ENCODE data around the gene SLC26A9. TPM values are rescaled to one million over a fixed set of nuclear protein-coding genes. Genes with fewer than 3 reads are reported as not detected.
"Not testable (repeated sequence)": the region's sequence is repeated elsewhere in the genome, so short reads cannot be mapped to it uniquely, and the experiment has no call there.

Gene SLC26A9
- total RNA-seq, 4 donors from 2014 or later: not detected

GRCh38 chr1:205915354-205915990, 27.8 kb downstream of the SLC26A9 start:
- no peak for TF ChIP-seq CTCF (IDR thresholded peaks at IDR 0.05)
- no peak for TF ChIP-seq POLR2A (IDR thresholded peaks at IDR 0.05)
- Histone ChIP-seq H3K36me3 (no peaks in the 10 kb centered on the region), H3K4me1 (no peaks in the 10 kb centered on the region), H3K9me3 (no peaks in the 10 kb centered on the region), H3K27ac (no peak overlapping the region), H3K4me3 (no peak overlapping the region), H3K27me3 (no peaks in the 10 kb centered on the region)
- intact Hi-C loops (cut with DNase I; ENCODE audit: low total_unique reads): loop anchor here (5.0 kb wide), 1 partner anchor 192 kb away; no protein-coding TSS in a partner anchor
- DNase-seq: no peak

DNA sequence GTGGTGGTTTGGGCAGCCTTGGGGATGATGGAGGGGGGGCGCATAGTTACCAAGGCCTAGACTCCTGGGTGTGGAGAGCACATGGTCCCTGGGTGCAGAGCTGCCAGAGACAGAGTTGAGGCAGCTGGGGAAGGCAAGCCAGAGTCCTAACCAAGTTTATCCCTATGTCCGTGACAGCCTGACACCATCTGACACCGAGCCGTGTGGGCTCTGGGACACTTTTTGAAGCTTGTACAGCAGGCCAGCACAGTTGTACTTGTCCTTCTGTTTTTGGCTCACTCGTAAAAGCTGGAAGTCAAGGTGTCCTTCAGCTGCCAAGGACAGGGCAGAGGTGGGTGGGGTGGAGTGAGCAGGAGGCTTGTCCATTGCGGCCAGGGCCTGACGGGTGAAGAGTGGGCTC, 28.5 kb downstream of the SLC26A9 start:
- no peak overlapping the region for H3K27ac ChIP-seq

DNA sequence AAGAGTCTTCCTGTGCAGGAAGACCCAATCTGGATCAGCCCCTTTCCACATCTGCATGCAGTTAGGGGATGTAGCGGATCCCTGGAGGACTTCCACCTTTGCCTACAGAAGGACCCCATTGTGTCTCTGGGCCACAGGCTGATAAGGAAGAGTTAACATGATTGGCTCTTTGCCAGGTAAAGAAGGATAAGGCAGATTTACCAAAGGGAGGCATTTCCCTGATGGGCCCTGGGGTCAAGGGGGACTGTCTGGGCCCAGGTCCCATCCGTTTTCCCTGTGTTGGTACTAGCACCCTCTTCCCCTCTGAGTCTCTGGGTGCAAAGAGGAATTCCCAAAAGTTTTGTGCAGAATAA, 29.1 kb downstream of the SLC26A9 start:
- H3K9me3 ChIP-seq: no peaks in the 10 kb centered on the region
- intact Hi-C loops (cut with DNase I; ENCODE audit: low total_unique reads): no loop called here
- H3K27me3 ChIP-seq: no peaks in the 10 kb centered on the region
- no peaks in the 10 kb centered on the region for H3K4me1 ChIP-seq
- DNase-seq: no peak
- H3K27ac ChIP-seq: no peak overlapping the region
- no peak overlapping the region for H3K4me3 ChIP-seq
- no peaks in the 10 kb centered on the region for H3K36me3 ChIP-seq
- TF ChIP-seq CTCF (IDR thresholded peaks at IDR 0.05) (no peak), POLR2A (IDR thresholded peaks at IDR 0.05) (no peak)

More for the DNA sequence above, 28.5 kb downstream of the SLC26A9 start:
- Histone ChIP-seq H3K4me3 (no peak overlapping the region), H3K27me3 (no peaks in the 10 kb centered on the region), H3K9me3 (no peaks in the 10 kb centered on the region), H3K4me1 (no peaks in the 10 kb centered on the region), H3K36me3 (no peaks in the 10 kb centered on the region)
- no peak for TF ChIP-seq POLR2A (IDR thresholded peaks at IDR 0.05)
- no peak for TF ChIP-seq CTCF (IDR thresholded peaks at IDR 0.05)
- no peak for DNase-seq
- intact Hi-C loops (cut with DNase I; ENCODE audit: low total_unique reads): loop anchor here (5.0 kb wide), 1 partner anchor 193 kb away; no protein-coding TSS in a partner anchor

- intact Hi-C loops (cut with DNase I; ENCODE audit: low total_unique reads): no loop called here
- no peak for DNase-seq
- no peak for TF ChIP-seq POLR2A (IDR thresholded peaks at IDR 0.05)
- TF ChIP-seq CTCF (IDR thresholded peaks at IDR 0.05): no peak
These were observed 29.7 kb downstream of the SLC26A9 start for GRCh38 chr1:205913451-205914154.

GRCh38 chr1:205907794-205908193, 35.5 kb downstream of the SLC26A9 start:
- intact Hi-C loops (cut with DNase I; ENCODE audit: low total_unique reads): no loop called here
- Histone ChIP-seq H3K4me3 (no peak overlapping the region), H3K9me3 (no peaks in the 10 kb centered on the region), H3K27me3 (no peaks in the 10 kb centered on the region), H3K27ac (no peak overlapping the region), H3K36me3 (no peaks in the 10 kb centered on the region), H3K4me1 (no peaks in the 10 kb centered on the region)
- no peak for DNase-seq
- no peak for TF ChIP-seq POLR2A (IDR thresholded peaks at IDR 0.05)
- peak in 3 of 4 experiments; percentile 11 to 25 (median 23) for TF ChIP-seq CTCF (IDR thresholded peaks at IDR 0.05)

More at GRCh38 chr1:205913451-205914154, 29.7 kb downstream of the SLC26A9 start:
- H3K4me1 ChIP-seq: no peaks in the 10 kb centered on the region
- no peak overlapping the region for H3K27ac ChIP-seq
- H3K4me3 ChIP-seq: no peak overlapping the region
- H3K27me3 ChIP-seq: no peaks in the 10 kb centered on the region
- H3K9me3 ChIP-seq: no peaks in the 10 kb centered on the region
- no peaks in the 10 kb centered on the region for H3K36me3 ChIP-seq

DNA sequence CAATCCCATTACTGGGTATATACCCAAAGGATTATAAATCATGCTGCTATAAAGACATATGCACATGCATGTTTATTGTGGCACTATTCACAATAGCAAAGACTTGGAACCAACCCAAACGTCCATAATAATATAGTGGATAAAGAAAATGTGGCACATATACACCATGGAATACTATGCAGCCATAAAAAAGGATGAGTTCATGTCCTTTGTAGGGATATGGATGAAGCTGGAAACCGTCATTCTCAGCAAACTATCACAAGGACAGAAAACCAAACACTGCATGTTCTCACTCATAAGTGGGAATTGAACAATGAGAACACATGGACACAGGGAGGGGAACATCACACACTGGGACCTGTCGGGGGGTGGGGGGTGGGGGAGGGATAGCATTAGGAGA, 38.2 kb downstream of the SLC26A9 start:
- H3K27me3 ChIP-seq; intact Hi-C loops (cut with DNase I; ENCODE audit: low total_unique reads); H3K4me1 ChIP-seq; H3K4me3 ChIP-seq; H3K9me3 ChIP-seq; H3K36me3 ChIP-seq; DNase-seq; H3K27ac ChIP-seq: not testable (repeated sequence)
